ENCODE data around the gene DSG4.

The DSG4 gene

GRCh38 chr18:31450409-31450808 is 73.8 kb downstream of the DSG4 start:
- no peak for DNase-seq

DNA sequence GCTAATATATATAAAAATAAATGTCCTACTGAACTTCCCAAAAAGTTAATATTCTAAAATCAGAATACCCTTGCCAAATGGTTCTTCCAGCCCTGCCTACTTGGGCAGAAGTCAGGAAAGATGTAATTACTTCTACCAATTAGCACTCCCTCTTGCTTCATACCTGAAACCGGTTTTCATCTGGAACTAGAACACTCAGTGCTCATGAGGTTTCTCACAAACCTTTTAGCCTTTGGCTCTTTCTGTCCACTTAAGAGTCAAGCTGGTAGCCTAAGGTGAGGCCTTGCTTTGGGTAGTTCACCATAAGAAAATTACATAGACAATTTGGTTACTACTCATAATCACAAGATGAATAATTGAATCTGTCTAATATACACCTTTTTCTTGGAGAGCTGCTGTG is 75.0 kb downstream of the DSG4 start:
- DNase-seq, result no peak

- DNase-seq, result no peak
Observed at GRCh38 chr18:31454066-31454708, 77.6 kb downstream of the DSG4 start.
